ENCODE results near the gene PSAP.

The PSAP gene

GRCh38 chr10:71806704-71807556, 44.1 kb downstream of the PSAP start:
- DNase-seq, result no peak

DNA sequence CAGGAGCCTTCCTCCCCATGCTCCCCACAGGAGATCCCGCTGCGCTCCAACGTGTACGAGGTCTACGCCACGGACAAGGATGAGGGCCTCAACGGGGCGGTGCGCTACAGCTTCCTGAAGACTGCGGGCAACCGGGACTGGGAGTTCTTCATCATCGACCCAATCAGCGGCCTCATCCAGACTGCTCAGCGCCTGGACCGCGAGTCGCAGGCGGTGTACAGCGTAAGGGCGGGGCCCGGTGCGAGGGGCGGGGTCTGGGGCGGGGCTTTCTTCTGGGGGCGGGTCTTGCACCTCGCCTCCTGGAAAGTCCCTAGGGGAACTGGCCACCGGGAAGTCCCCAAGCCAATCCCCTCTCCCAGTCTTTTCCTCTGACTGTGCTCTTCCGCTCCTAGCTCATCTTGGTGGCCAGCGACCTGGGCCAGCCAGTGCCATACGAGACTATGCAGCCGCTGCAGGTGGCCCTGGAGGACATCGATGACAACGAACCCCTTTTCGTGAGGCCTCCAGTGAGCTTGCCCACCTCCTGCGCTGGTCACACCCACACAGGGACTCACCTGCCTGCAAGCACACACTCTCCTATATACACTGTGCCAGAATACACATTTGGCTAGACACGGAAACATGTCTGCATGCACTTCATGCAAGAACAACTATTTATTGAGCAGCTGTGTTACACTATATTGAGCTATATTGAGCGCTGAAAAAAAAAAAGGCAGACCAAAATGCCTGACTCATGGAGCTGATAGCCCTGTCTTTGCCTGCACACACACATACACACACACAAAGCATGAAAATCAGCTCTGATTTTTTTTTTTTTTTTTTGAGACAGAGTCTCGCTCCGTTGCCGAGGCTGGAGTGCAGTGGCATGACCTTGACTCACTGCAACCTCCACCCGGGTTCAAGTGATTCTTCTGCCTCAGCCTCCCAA, 45.0 kb downstream of the PSAP start:
- DNase-seq, result no peak

DNA sequence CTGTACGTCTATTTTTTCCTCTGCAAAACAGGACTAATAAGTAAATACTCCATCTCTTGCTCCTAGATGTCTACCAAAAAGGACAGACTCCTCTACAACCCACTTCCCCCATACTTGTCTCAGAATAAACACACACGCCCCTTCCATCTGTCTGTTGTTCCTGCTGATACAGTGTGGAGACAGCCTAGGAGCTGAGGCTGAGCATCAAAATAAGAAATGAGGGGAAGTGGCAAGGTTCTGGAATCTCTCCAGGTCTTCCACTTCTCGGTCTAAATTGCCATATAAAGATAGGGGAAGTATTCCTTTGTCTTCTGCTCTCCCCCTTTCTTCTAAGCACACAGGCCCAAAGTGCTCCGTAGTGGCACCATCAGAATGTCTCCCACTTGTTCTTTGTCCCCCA, 47.0 kb downstream of the PSAP start:
- no peak for DNase-seq

DNA sequence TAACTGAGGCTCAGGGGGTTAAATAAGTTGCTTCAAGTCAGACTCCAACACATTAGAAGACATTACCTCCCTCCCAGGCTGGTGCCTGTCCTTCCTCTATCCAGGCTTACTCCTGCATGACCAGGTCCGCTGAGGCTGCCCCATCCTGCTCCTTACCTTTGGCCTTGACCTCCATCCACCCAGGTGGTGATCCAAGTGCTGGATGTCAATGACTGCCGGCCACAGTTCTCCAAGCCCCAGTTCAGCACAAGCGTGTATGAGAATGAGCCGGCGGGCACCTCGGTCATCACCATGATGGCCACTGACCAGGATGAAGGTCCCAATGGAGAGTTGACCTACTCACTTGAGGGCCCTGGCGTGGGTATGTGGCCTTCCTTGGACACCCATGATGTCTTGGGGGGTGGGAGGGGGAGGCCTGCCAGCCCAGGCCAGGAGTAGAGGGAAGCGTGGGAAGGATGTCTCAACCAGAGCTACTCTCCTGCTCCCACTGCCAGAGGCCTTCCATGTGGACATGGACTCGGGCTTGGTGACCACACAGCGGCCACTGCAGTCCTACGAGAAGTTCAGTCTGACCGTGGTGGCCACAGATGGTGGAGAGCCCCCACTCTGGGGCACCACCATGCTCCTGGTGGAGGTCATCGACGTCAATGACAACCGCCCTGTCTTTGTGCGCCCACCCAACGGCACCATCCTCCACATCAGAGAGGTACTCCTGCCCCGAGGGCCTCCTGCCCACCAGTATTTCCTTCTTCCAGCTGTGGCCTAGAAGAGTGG, 48.1 kb downstream of the PSAP start:
- DNase-seq, result no peak

DNA sequence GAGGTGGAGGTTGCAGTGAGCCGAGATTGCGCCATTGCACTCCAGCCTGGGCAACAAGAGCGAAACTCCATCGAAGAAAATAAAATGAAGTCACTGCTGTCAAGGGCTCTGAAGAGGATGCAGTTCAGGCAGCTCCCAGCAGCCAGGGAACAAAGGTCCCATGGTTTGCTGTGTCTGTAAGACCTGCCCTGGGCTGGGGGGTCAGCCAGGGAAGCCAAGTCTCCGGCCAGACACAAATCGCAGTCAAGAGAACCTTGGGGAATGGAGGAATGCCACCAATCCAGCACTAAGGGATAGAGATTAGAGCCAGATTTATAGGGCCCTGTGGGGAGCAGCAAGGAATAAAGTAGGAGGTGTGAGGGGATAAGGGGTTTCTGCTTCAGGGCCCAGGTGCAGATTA, 48.8 kb downstream of the PSAP start:
- no peak for DNase-seq

DNA sequence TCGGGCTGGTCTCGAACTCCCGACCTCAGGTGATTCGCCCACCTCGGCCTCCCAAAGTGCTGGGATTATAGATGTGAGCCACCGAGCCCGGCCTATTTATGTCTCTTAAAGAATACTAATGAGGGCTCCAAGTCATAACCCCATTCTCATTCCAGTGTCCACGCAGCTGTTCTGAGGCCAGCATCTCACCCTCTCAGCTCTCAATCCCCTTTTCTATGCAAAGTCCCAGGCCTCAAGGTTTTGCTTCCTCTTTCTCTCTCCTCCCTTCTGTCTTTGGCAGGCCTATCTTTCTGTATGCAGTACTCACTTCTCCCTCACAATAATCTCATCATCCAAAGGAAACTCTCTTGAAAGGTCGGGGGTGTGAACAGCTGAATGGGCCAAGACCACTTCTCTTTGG, 49.7 kb downstream of the PSAP start:
- DNase-seq, result no peak

DNA sequence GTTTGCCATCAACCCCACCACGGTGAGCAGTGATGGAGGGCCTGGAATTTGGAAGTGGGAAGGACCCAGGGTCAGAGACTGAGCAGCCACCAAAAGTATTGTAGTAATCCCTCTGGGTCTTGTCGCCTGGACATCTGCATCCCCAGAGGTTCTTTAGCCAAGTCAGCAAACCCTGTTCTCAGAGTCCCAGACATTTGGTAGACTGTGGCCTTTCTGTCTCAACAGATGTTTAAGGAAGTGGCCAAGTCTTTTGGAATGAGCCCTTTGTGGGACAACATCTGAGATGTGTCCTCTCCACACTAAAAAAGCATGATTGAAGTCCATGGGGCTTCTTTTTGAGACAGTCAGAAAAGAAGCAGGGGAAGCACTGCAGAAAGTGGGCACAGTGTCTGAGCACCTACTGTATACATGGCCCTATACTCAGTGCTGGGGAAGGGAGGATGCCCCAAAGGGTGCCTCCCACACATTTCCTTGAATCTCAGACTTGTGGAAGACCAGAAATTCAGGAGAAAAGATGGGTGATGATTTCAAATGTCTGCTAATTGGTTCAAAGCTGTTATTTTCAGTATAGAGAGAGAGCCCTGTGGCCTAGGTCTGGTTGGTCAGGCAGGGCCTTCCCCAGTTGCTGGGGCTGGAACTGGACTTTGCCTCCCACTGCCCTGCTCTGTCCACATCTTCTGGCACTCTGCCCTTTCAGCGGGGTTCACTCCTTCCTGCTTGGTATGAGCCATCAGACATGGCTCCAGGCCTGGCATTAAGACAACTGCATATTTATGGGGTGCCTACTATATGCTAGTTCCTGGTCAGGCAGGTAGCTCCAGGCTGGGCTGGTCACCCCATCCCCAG, 51.2 kb downstream of the PSAP start:
- DNase-seq, result no peak

GRCh38 chr10:71799112-71799511, 51.9 kb downstream of the PSAP start:
- no peak for DNase-seq

DNA sequence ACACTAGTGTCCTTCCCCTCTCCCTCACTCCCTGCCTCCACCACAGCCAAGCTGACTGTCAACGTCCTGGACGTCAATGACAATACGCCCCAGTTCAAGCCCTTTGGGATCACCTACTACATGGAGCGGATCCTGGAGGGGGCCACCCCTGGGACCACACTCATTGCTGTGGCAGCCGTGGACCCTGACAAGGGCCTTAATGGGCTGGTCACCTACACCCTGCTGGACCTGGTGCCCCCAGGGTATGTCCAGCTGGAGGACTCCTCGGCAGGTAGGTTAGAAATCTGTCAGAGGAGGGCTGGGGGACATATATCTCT, 52.8 kb downstream of the PSAP start:
- no peak for DNase-seq

- DNase-seq, result no peak
Measured at GRCh38 chr10:71797533-71798307, 53.3 kb downstream of the PSAP start.

- no peak for DNase-seq
Measured at GRCh38 chr10:71796749-71797405, 54.2 kb downstream of the PSAP start.

DNA sequence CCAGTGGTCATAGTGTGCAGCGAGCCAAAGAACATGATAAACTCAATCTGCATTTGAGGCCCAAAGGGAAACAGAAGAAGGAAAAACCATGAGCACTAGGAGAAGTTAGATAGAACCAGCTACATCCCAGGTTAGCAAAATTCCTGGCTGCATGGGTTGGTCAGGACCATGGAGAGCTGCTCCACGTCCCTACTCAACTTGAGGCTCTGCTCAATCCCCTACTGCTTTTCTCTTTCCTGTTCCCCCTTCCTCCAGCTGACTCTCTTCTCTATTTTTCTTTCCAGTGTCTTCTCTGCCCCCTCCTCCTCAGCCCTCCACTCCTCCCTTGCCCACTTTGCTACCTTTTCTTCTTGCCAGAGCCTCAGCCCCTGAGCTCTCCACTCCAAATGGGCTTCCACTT, 55.8 kb downstream of the PSAP start:
- no peak for DNase-seq

DNA sequence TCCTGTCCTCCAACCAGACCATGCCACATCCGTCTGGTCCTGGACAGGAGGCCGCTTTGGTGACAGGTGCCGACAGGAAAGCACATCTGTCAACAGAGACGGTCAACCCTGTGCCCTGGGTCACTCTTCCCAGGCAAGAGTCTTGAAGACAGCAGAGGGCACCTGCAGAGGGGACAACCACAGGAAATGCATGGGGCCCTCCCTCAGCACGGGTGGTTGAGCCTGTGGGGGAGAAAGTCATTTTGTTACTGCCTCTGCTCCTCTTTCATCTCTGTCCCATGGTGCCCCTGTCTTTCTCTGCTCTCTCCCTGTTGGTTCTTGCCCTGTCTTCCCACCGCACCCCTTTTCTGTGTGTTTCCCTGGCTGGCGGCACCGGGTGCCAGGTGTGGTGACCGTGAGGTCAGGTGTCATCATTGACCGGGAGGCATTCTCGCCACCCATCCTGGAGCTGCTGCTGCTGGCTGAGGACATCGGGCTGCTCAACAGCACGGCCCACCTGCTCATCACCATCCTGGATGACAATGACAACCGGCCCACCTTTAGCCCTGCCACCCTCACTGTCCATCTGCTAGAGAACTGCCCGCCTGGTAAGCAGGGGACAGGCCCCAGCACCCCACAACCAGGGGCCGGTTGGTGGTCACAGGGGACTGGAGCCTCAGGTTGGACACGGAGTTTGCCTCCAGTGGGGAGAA, 60.2 kb downstream of the PSAP start:
- no peak for DNase-seq

DNA sequence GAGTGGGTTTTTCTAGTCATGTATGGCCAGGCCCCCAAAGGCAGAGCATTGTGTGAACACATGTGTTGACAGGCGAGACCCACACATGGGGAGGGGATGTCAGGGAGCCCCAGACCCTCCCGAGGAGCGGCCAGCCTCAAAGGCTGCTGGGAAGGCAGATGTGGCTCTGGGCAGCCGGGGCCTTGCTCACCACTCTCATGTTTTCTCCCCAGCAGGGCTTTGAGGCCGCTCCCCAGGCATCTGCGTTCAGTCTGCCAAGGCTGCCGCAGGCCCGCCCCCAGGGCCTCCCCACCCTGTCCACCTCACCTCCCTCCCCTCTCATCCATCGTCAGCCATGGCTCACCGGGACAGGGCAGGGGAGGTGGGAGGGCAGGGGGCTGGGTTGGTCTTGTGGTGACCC, 61.2 kb downstream of the PSAP start:
- DNase-seq, result no peak

- no peak for DNase-seq
Measured at GRCh38 chr10:71788954-71789353, 62.1 kb downstream of the PSAP start.

GRCh38 chr10:71784679-71785272, 66.3 kb downstream of the PSAP start:
- no peak for DNase-seq

- DNase-seq, result no peak
Measured at GRCh38 chr10:71783917-71784678, 67.0 kb downstream of the PSAP start.

DNA sequence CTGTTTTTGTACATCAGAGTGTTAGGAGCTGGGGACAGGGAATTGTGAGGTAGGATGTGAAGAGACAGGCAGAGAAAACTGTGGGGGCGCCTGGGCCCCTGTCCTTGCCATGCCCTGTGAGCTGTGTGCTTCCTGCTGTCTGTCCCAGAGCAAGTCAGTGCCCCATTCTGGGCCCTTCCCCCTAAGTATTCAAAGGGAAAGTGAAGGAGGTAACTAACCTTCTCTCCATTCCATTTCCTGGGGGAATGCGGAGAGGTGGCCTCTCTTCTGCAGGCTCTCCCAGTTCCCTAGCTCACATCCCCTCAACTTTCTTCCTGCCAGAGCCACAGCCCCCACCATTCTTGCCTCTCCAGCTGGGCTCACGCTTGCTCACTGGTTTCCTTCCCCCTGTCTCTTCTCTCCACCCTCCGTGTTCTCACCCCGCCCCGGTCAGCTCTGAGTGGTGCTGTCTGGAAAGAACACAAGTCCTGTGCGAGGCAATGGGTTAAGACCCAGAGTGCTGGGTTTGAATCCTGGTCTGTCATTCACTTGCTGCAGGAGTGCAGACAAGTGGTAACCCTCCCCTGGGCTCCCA, 68.0 kb downstream of the PSAP start:
- no peak for DNase-seq

All from stimulated activated naive CD4-positive, alpha-beta T cell (primary cell).